SK-N-SH (cell line): ENCODE measurements around the gene SHTN1. TPM values are rescaled to one million over a fixed set of nuclear protein-coding genes. Genes with fewer than 3 reads are reported as not detected.
A peak's percentile ranks its signal among the peaks of the same experiment; 100 is the strongest.

Source experiments
- CTCF ChIA-PET: fragments of 300-600, 350-600 bp; formaldehyde crosslinking; extraction: SDS; loops from one replicate; lab custom pipeline; 2021; lab: Yijun Ruan, JAX
- POLR2A ChIA-PET: fragments of 350-600 bp; sonication (Branson Sonifier 250); formaldehyde crosslinking; extraction: SDS; loops from one replicate; lab custom pipeline; 2020; ENCODE audit warnings: antibody characterized with exemption, inconsistent platforms; lab: Yijun Ruan, JAX
- DNase-seq: peaks from one replicate; pipeline ENCODE4 v3.0.0; 2012
- H2AFZ ChIP-seq: fragments of 200-600 bp; sonication (generic); 2 replicates; pipeline ENCODE4 v1.8.1; 2016; ENCODE audit warnings: antibody characterized with exemption, mild to moderate bottlenecking, low read depth
- H3F3A ChIP-seq: fragments of 200-600 bp; sonication (generic); replicated peaks from 2 replicates; pipeline ENCODE3; 2016; ENCODE audit warnings: antibody characterized with exemption, mild to moderate bottlenecking; ENCODE audit not compliant: insufficient read depth
- H3K27ac ChIP-seq, 2 experiments: fragments of 200-500 bp in 1 of 2; fragments of 200-600 bp in 1 of 2; sonication (Bioruptor generic) in 1 of 2; sonication (generic), shearing (Covaris generic) in 1 of 2; 2 replicates each; pipeline versions ENCODE4 v1.5.1 to v1.6.1; 2014 to 2016; ENCODE audit warnings: low read depth in 2 of 2, inconsistent platforms in 1 of 2, low read length in 1 of 2, mild to moderate bottlenecking in 1 of 2, mixed read lengths in 1 of 2
- H3K27me3 ChIP-seq: fragments of 200-600 bp; sonication (generic), shearing (Covaris generic); 2 replicates; pipeline ENCODE4 v1.6.1; 2016; ENCODE audit warnings: mixed run types; ENCODE audit not compliant: insufficient read depth
- H3K36me3 ChIP-seq, 2 experiments: fragments of 200-500 bp in 1 of 2; fragments of 200-600 bp in 1 of 2; sonication (Bioruptor generic) in 1 of 2; sonication (generic) in 1 of 2; replicated peaks in 1 of 2; 2 replicates each; pipeline versions ENCODE3 to v1.5.1; 2014 to 2016; ENCODE audit warnings: low read length in 1 of 2, mild to moderate bottlenecking in 1 of 2; ENCODE audit not compliant: insufficient read depth in 2 of 2, control insufficient read depth in 1 of 2
- H3K4me1 ChIP-seq, 2 experiments: fragments of 200-500 bp in 1 of 2; fragments of 200-600 bp in 1 of 2; sonication (Bioruptor generic) in 1 of 2; sonication (generic), shearing (Covaris generic) in 1 of 2; 2 replicates each; pipeline versions ENCODE4 v1.5.1 to v1.6.1; 2014 to 2016; ENCODE audit warnings: low read depth in 1 of 2, low read length in 1 of 2, mixed run types in 1 of 2; ENCODE audit not compliant: insufficient read depth in 2 of 2, control insufficient read depth in 1 of 2
- H3K4me2 ChIP-seq: fragments of 200-600 bp; sonication (generic), shearing (Covaris generic); 2 replicates; pipeline ENCODE4 v1.6.1; 2017; ENCODE audit warnings: mixed run types
- H3K4me3 ChIP-seq, 2 experiments: fragments of 200-500 bp in 1 of 2; fragments of 200-600 bp in 1 of 2; sonication (Bioruptor generic) in 1 of 2; sonication (generic), shearing (Covaris generic) in 1 of 2; 2 replicates each; pipeline versions ENCODE4 v1.5.1 to v1.8.1; 2014 to 2016; ENCODE audit warnings: low read depth in 2 of 2, inconsistent platforms in 1 of 2, low read length in 1 of 2, mild to moderate bottlenecking in 1 of 2, mixed read lengths in 1 of 2, moderate library complexity in 1 of 2
- H3K79me2 ChIP-seq: fragments of 200-600 bp; sonication (generic); 2 replicates; pipeline ENCODE4 v1.8.1; 2017; ENCODE audit warnings: mild to moderate bottlenecking; ENCODE audit not compliant: insufficient read depth
- H3K9ac ChIP-seq: fragments of 200-600 bp; sonication (generic); 2 replicates; pipeline ENCODE4 v1.6.1; 2017; ENCODE audit warnings: mixed run types
- H3K9me2 ChIP-seq: fragments of 200-600 bp; sonication (generic); 2 replicates; pipeline ENCODE4 v1.6.1; 2017; ENCODE audit warnings: mixed run types
- H3K9me3 ChIP-seq: fragments of 200-600 bp; sonication (generic); 2 replicates; pipeline ENCODE4 v1.6.1; 2017; ENCODE audit warnings: mixed run types, mild to moderate bottlenecking, moderate library complexity
- H4K20me1 ChIP-seq: fragments of 200-600 bp; sonication (generic); 2 replicates; pipeline ENCODE4 v1.6.1; 2017; ENCODE audit warnings: mild to moderate bottlenecking, mixed run types; ENCODE audit not compliant: insufficient read depth
- CHD2 ChIP-seq: fragments of 150-350 bp; IDR thresholded peaks from 2 replicates; pipeline ENCODE4 v1.6.1; 2018; ENCODE audit warnings: low read length; ENCODE audit not compliant: partially characterized antibody
- ELF1 ChIP-seq: IDR thresholded peaks from 2 replicates; pipeline ENCODE4 v1.4.0; 2012
- EP300 ChIP-seq, 2 experiments: IDR thresholded peaks; 2 replicates each; pipeline versions ENCODE4 v1.4.0 to v1.6.1; 2012; ENCODE audit warnings: borderline replicate concordance in 1 of 2, low read depth in 1 of 2, low read length in 1 of 2
- FOSL2 ChIP-seq: IDR thresholded peaks from 2 replicates; pipeline ENCODE4 v1.4.0; 2012; ENCODE audit warnings: low read depth, mild to moderate bottlenecking, moderate library complexity, borderline replicate concordance
- FOXJ3 ChIP-seq: sonication (generic); formaldehyde crosslinking; IDR thresholded peaks from 2 replicates; pipeline ENCODE4 v1.5.1; 2020; ENCODE audit warnings: mild to moderate bottlenecking, missing genetic modification reagents
- FOXM1 ChIP-seq: IDR thresholded peaks from 2 replicates; pipeline ENCODE4 v1.4.0; 2012; ENCODE audit warnings: low read depth, mild to moderate bottlenecking
- GABPA ChIP-seq: IDR thresholded peaks from 2 replicates; pipeline ENCODE4 v1.4.0; 2012; ENCODE audit warnings: low read depth, mild to moderate bottlenecking
- GATA2 ChIP-seq: sonication (generic); formaldehyde crosslinking; IDR thresholded peaks from 2 replicates; pipeline ENCODE4 v1.5.0; 2020; ENCODE audit warnings: mild to moderate bottlenecking, missing genetic modification reagents
- JUND ChIP-seq: IDR thresholded peaks from 2 replicates; pipeline ENCODE4 v1.4.0; 2012
- MAX ChIP-seq: IDR thresholded peaks from 2 replicates; pipeline ENCODE4 v1.4.0; 2012; ENCODE audit warnings: low read depth
- MEF2A ChIP-seq: IDR thresholded peaks from 2 replicates; pipeline ENCODE4 v1.4.0; 2012; ENCODE audit warnings: low read depth, borderline replicate concordance
- MXI1 ChIP-seq: IDR thresholded peaks from 2 replicates; pipeline ENCODE4 v1.6.1; 2012; ENCODE audit warnings: mild to moderate bottlenecking, low read depth, low read length, improper control_type of control experiment
- NFIC ChIP-seq: IDR thresholded peaks from 2 replicates; pipeline ENCODE4 v1.4.0; 2012; ENCODE audit warnings: borderline replicate concordance
- NRF1 ChIP-seq: IDR thresholded peaks from 2 replicates; pipeline ENCODE4 v1.6.1; 2012; ENCODE audit warnings: low read depth, mild to moderate bottlenecking, low read length
- PBX3 ChIP-seq: IDR thresholded peaks from 2 replicates; pipeline ENCODE4; 2012
- POLR2AphosphoS5 ChIP-seq: IDR thresholded peaks from 2 replicates; pipeline ENCODE4 v1.6.1; 2012; ENCODE audit warnings: low read depth, low read length
- RAD21 ChIP-seq: IDR thresholded peaks from 2 replicates; pipeline ENCODE4 v1.6.1; 2012; ENCODE audit warnings: mild to moderate bottlenecking, low read length
- RCOR1 ChIP-seq: fragments of 150-350 bp; IDR thresholded peaks from 2 replicates; pipeline ENCODE4 v1.6.1; 2017; ENCODE audit warnings: antibody characterized with exemption, low read length
- REST ChIP-seq: IDR thresholded peaks from 2 replicates; pipeline ENCODE4 v1.6.1; 2012; ENCODE audit warnings: mild to moderate bottlenecking, low read depth, low read length, moderate library complexity
- RFX5 ChIP-seq: IDR thresholded peaks from 2 replicates; pipeline ENCODE4 v1.6.1; 2012; ENCODE audit warnings: mild to moderate bottlenecking, improper control_type of control experiment, low read length
- RXRA ChIP-seq: IDR thresholded peaks from 2 replicates; pipeline ENCODE4 v1.4.0; 2012; ENCODE audit warnings: low read depth, mild to moderate bottlenecking, borderline replicate concordance
- SIN3A ChIP-seq: IDR thresholded peaks from 2 replicates; pipeline ENCODE4 v1.6.1; 2012; ENCODE audit warnings: low read depth, mild to moderate bottlenecking, low read length, moderate library complexity, borderline replicate concordance
- TAF1 ChIP-seq: IDR thresholded peaks from 2 replicates; pipeline ENCODE4 v1.6.1; 2012; ENCODE audit warnings: low read depth, mild to moderate bottlenecking, low read length, moderate library complexity, borderline replicate concordance
- TCF12 ChIP-seq: IDR thresholded peaks from 2 replicates; pipeline ENCODE4 v1.4.0; 2012
- TEAD4 ChIP-seq: IDR thresholded peaks from 2 replicates; pipeline ENCODE4 v1.4.0; 2012; ENCODE audit warnings: mild to moderate bottlenecking, borderline replicate concordance; ENCODE audit not compliant: insufficient read depth
- YY1 ChIP-seq: IDR thresholded peaks from 2 replicates; pipeline ENCODE4 v1.4.0; 2012; ENCODE audit warnings: low read depth, mild to moderate bottlenecking
- ZBTB33 ChIP-seq: IDR thresholded peaks from 2 replicates; pipeline ENCODE4 v1.4.0; 2012; ENCODE audit warnings: low read depth, borderline replicate concordance
- WGBS: methylation state at CpG from one replicate; pipeline ENCODE4 v1.1.6; 2017; ENCODE audit warnings: low lambda C conversion rate; 5-methylcytosine and 5-hydroxymethylcytosine counted together
- polyA plus RNA-seq, 3 experiments: library from polyadenylated mRNA; depleted of rRNA; stranded (reverse); fragments of >200 nt; gene quantifications; 2 replicates each; pipeline ENCODE4 v1.2.3, GENCODE V29; 2012
- TF ChIP-seq, protein P1 (sequence below): fragments of 150-350 bp; IDR thresholded peaks from 2 replicates; pipeline ENCODE4 v1.6.1; 2017; ENCODE audit warnings: antibody characterized with exemption, low read length, low read depth, borderline replicate concordance

SHTN1 gene
- polyA plus RNA-seq, 1 of the 3 experiments (the other 2 are of a cell fraction): 5.2 TPM

- 9% methylated on average over 7 of the region's 7 CpGs for WGBS
- Histone ChIP-seq H3K9me2 (no peaks in the 10 kb centered on the region), H3K27ac (peak overlapping the region; percentile 67 to 69), H3K36me3 (peaks cover under 1 to 2% of the 10 kb centered on the region in 2 experiments), H2AFZ (no peak overlapping the region; the same call in 1 of the 2 replicates), H3K27me3 (no peaks in the 10 kb centered on the region), H3K4me1 (peaks cover 21 to 45% of the 10 kb centered on the region in 2 experiments), H3K9me3 (no peaks in the 10 kb centered on the region), H3K79me2 (no peaks in the 10 kb centered on the region), H4K20me1 (peaks cover 4% of the 10 kb centered on the region; the same call in 1 of the 2 replicates), H3K4me3 (no peak overlapping the region; a peak in 1 of 4 replicates), H3K9ac (peak overlapping the region; percentile 20; the same call in 1 of the 2 replicates), H3K4me2 (peak overlapping the region; percentile 40; the same call in 1 of the 2 replicates), H3F3A (peaks cover 24% of the 10 kb centered on the region)
- TF ChIP-seq ZBTB33: peak; percentile 23; the same call in 1 of the 2 replicates
- peak; percentile 63 for TF ChIP-seq CHD2
- TF ChIP-seq TCF12: peak; percentile 98
- peak; percentile 90 for TF ChIP-seq FOXM1
- no peak for TF ChIP-seq NRF1
- TF ChIP-seq FOSL2: peak; percentile 70; the same call in 1 of the 2 replicates
- peak; percentile 96 for TF ChIP-seq MEF2A
- peak; percentile 88 for TF ChIP-seq JUND
- TF ChIP-seq ELF1: no peak; the same call in 1 of the 2 replicates
- peak; percentile 5; the same call in 1 of the 2 replicates for TF ChIP-seq GABPA
- peak; percentile 46; the same call in 1 of the 2 replicates for TF ChIP-seq REST
- TF ChIP-seq SIN3A: peak; percentile 60; the same call in 1 of the 2 replicates
- TF ChIP-seq RXRA: peak; percentile 68; the same call in 1 of the 2 replicates
- peak; percentile 84; the same call in 1 of the 2 replicates for TF ChIP-seq RCOR1
- peak; percentile 99 for TF ChIP-seq NFIC
- peak; percentile 82; the same call in 1 of the 2 replicates for TF ChIP-seq POLR2AphosphoS5
- peak; percentile 94 for TF ChIP-seq GATA2
- no peak for TF ChIP-seq RFX5
- TF ChIP-seq EP300 (IDR thresholded peaks at IDR 0.05; ENCODE audit: borderline replicate concordance in 1 of 2, low read depth in 1 of 2, low read length in 1 of 2): peak; percentile 80 to 92
- TF ChIP-seq YY1: peak; percentile 36; the same call in 1 of the 2 replicates
- TF ChIP-seq TEAD4: peak; percentile 80
- peak; percentile 48; the same call in 1 of the 2 replicates for TF ChIP-seq MXI1
- no peak for TF ChIP-seq FOXJ3 (CRISPR knock-in tag)
- TF ChIP-seq, protein P1, sequence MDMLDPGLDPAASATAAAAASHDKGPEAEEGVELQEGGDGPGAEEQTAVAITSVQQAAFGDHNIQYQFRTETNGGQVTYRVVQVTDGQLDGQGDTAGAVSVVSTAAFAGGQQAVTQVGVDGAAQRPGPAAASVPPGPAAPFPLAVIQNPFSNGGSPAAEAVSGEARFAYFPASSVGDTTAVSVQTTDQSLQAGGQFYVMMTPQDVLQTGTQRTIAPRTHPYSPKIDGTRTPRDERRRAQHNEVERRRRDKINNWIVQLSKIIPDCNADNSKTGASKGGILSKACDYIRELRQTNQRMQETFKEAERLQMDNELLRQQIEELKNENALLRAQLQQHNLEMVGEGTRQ: no peak
- no peak; the same call in 1 of the 2 replicates for TF ChIP-seq RAD21
- TF ChIP-seq TAF1: no peak
- 0 out of 2 replicates have a peak, but pooled peaks have one; percentile 33 for TF ChIP-seq MAX
- TF ChIP-seq PBX3: peak; percentile 92
- CTCF ChIA-PET: interaction anchor here (1.0 to 2.1 kb wide), 4 partner anchors 10 to 276 kb away, joined by 3 to 7 read pairs (median 4); no protein-coding TSS in a partner anchor
- peak; percentile 74 for DNase-seq
- POLR2A ChIA-PET: no interaction called here
Measured at GRCh38 chr10:116891208-116891607, 113.8 kb downstream of the SHTN1 start.
